Hippocampal formation (tissue), 2 donors: ENCODE data around the gene CPXM1.
"Not testable (repeated sequence)": the region's sequence is repeated elsewhere in the genome, so short reads cannot be mapped to it uniquely, and the experiment has no call there.

Experiments used
- DNase-seq, 2 donors: peaks; one replicate each; lab custom pipeline; 2025; lab: John Stamatoyannopoulos, UW

The CPXM1 gene

GRCh38 chr20:2820896-2821869 is 20.8 kb upstream of the CPXM1 start:
- no peak for DNase-seq

- no peak for DNase-seq
These were observed 19.9 kb upstream of the CPXM1 start for GRCh38 chr20:2820084-2820895.

- no peak for DNase-seq
These were observed 17.6 kb upstream of the CPXM1 start for GRCh38 chr20:2817891-2818595.

- DNase-seq, result no peak
These were observed 16.9 kb upstream of the CPXM1 start for GRCh38 chr20:2817341-2817726.

GRCh38 chr20:2816583-2817340 is 16.3 kb upstream of the CPXM1 start:
- no peak for DNase-seq

GRCh38 chr20:2816030-2816582 is 15.7 kb upstream of the CPXM1 start, which contains the start of gene TMEM239:
TSS of gene TMEM239 (plus strand) at chr20:2816364. CDS start at chr20:2816555, 191 bp downstream.
- DNase-seq, result no peak

GRCh38 chr20:2815242-2815900 is 14.9 kb upstream of the CPXM1 start:
- no peak for DNase-seq

GRCh38 chr20:2814587-2815051 is 14.2 kb upstream of the CPXM1 start, which contains the start of gene C20orf141:
TSS of gene C20orf141 (plus strand) at chr20:2814987. CDS start at chr20:2815185, 198 bp downstream.
- no peak for DNase-seq

- no peak for DNase-seq
These were observed 13.6 kb upstream of the CPXM1 start for GRCh38 chr20:2814076-2814475.

- DNase-seq, result no peak
These were observed 11.8 kb upstream of the CPXM1 start for GRCh38 chr20:2812189-2812588.

- DNase-seq, result no peak
These were observed 9.3 kb upstream of the CPXM1 start for GRCh38 chr20:2809690-2810089.

- DNase-seq, result not testable (repeated sequence)
These were observed 7.5 kb upstream of the CPXM1 start for GRCh38 chr20:2807929-2808328.

- no peak for DNase-seq
These were observed 6.6 kb upstream of the CPXM1 start for GRCh38 chr20:2807019-2807418.

- DNase-seq, result no peak
These were observed 5.9 kb upstream of the CPXM1 start for GRCh38 chr20:2806351-2806701.

- no peak for DNase-seq
These were observed 5.4 kb upstream of the CPXM1 start for GRCh38 chr20:2805689-2806350.

- DNase-seq, result no peak
These were observed 4.6 kb upstream of the CPXM1 start for GRCh38 chr20:2804852-2805688.

GRCh38 chr20:2804041-2804828 is 3.8 kb upstream of the CPXM1 start:
- DNase-seq, result no peak

- no peak for DNase-seq
These were observed 880 bp upstream of the CPXM1 start for GRCh38 chr20:2801286-2801728.
